Mesothelial cell of epicardium (in vitro differentiated cells): Measurements from ENCODE around the gene PCDHA11. TPM values are rescaled to one million over a fixed set of nuclear protein-coding genes. Genes with fewer than 3 reads are reported as not detected.

Source experiments
- DNase-seq, 2 experiments: peaks; one replicate each; pipeline ENCODE4 v3.0.0; 2021; ENCODE audit warnings: low spot score in 2 of 2; ENCODE audit not compliant: unreplicated experiment in 2 of 2
- H3K27ac Mint-ChIP-seq: 2 replicates; pipeline ENCODE4 v1.8.0; 2021; ENCODE audit warnings: mixed read lengths
- H3K27me3 Mint-ChIP-seq: 2 replicates; pipeline ENCODE4 v1.8.0; 2021; ENCODE audit warnings: low read depth, mixed read lengths
- H3K36me3 Mint-ChIP-seq: 2 replicates; pipeline ENCODE4 v1.8.0; 2021; ENCODE audit warnings: mixed read lengths
- H3K4me1 Mint-ChIP-seq: 2 replicates; pipeline ENCODE4 v1.8.0; 2021; ENCODE audit warnings: mixed read lengths
- H3K4me3 Mint-ChIP-seq: 2 replicates; pipeline ENCODE4 v1.8.0; 2021; ENCODE audit warnings: mild to moderate bottlenecking, moderate library complexity, mixed read lengths
- H3K9me3 Mint-ChIP-seq: 2 replicates; pipeline ENCODE4 v1.8.0; 2021; ENCODE audit warnings: mixed read lengths
- total RNA-seq: library from RNA; stranded (reverse); gene quantifications from 3 replicates; pipeline ENCODE4 v1.2.1, GENCODE V29; 2021
- TF ChIP-seq, protein P1 (sequence below): fragments of 200-600 bp; sonication (generic); IDR thresholded peaks from one replicate; pipeline ENCODE4 v1.5.0; 2021; ENCODE audit warnings: antibody characterized with exemption; ENCODE audit not compliant: unreplicated experiment

PCDHA11 gene
- total RNA-seq, 1 donor from 2014 or later: 12.8 TPM

DNA sequence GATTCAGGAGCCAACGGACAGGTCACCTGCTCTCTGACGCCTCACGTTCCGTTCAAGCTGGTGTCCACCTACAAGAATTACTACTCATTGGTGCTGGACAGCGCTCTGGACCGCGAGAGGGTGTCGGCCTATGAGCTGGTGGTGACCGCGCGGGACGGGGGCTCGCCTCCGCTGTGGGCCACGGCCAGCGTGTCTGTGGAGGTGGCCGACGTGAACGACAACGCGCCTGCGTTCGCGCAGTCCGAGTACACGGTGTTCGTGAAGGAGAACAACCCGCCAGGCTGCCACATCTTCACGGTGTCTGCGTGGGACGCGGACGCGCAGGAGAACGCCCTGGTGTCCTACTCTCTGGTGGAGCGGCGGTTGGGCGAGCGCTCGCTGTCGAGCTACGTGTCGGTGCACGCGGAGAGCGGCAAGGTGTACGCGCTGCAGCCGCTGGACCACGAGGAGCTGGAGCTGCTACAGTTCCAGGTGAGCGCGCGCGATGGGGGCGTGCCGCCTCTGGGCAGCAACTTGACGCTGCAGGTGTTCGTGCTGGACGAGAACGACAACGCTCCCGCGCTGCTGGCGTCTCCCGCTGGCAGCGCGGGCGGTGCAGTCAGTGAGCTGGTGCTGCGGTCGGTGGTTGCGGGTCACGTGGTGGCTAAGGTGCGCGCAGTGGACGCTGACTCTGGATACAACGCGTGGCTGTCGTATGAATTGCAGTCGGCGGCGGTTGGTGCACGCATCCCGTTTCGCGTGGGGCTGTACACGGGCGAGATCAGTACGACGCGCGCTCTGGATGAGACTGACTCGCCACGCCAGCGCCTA is 11.4 kb upstream of the PCDHA11 start:
- Mint-ChIP-seq H3K27ac (no peak overlapping the region), H3K9me3 (peaks cover 44% of the 10 kb centered on the region), H3K4me3 (no peak overlapping the region), H3K4me1 (peaks cover 9% of the 10 kb centered on the region), H3K36me3 (peaks cover 63% of the 10 kb centered on the region), H3K27me3 (no peaks in the 10 kb centered on the region)
- TF ChIP-seq, protein P1, sequence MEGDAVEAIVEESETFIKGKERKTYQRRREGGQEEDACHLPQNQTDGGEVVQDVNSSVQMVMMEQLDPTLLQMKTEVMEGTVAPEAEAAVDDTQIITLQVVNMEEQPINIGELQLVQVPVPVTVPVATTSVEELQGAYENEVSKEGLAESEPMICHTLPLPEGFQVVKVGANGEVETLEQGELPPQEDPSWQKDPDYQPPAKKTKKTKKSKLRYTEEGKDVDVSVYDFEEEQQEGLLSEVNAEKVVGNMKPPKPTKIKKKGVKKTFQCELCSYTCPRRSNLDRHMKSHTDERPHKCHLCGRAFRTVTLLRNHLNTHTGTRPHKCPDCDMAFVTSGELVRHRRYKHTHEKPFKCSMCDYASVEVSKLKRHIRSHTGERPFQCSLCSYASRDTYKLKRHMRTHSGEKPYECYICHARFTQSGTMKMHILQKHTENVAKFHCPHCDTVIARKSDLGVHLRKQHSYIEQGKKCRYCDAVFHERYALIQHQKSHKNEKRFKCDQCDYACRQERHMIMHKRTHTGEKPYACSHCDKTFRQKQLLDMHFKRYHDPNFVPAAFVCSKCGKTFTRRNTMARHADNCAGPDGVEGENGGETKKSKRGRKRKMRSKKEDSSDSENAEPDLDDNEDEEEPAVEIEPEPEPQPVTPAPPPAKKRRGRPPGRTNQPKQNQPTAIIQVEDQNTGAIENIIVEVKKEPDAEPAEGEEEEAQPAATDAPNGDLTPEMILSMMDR: no peak
- DNase-seq: no peak

DNA sequence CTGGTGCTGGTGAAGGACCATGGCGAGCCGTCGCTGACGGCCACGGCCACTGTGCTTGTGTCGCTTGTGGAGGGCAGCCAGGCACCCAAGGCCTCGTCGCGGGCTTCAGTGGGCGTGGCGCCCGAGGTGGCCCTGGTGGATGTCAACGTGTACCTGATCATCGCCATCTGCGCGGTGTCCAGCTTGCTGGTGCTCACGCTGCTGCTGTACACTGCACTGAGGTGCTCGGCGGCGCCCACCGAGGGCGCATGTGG is 10.8 kb upstream of the PCDHA11 start:
- TF ChIP-seq, protein P1: no peak
- Mint-ChIP-seq H3K4me3 (no peak overlapping the region), H3K4me1 (peaks cover 9% of the 10 kb centered on the region), H3K36me3 (peaks cover 66% of the 10 kb centered on the region), H3K9me3 (peaks cover 42% of the 10 kb centered on the region), H3K27me3 (no peaks in the 10 kb centered on the region), H3K27ac (no peak overlapping the region)
- DNase-seq: no peak

DNA sequence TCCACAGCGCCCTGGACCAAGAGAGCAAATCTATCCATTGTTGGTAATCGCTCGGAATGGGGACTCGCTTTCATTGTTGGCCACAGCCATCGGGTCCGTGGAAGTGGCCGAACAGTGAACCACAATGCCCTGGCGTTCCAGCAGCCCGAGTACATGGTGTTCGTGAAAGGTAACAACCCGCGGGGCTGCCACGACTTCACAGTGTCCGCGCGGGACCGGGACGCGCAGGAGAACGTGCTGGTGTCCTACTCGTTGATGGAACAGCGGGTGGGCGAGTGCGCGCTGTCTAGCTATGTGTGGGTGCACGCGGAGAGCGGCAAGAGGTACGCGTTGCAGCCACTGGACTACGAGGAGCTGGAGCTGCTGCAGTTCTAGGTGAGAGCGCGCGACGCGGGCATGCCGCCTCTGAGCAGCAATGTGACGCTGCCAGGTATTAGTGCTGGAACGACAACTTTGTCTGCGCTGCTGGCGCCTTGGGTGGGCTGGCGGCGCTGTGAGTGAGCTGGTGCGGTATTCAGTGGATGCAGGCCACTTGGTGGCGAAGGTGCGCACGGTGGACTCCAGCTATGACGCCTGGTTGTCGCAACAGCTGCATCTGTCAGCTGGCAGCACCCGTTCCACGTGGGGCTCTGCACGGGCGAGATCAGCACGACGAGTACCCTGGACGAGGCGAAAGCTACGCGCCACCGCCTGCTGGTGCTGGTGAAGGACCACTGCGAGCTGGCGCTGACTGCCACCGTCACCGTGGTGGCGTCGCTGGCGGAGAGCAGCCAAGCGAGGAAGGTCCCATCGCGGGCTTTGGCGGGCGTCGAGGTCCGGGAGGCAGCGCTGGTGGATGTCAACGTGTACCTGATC is 6.1 kb upstream of the PCDHA11 start:
- H3K27ac Mint-ChIP-seq: no peak overlapping the region
- H3K4me1 Mint-ChIP-seq: no peaks in the 10 kb centered on the region
- peaks cover 65% of the 10 kb centered on the region for H3K36me3 Mint-ChIP-seq
- TF ChIP-seq, protein P1: no peak
- peaks cover 34% of the 10 kb centered on the region for H3K9me3 Mint-ChIP-seq
- DNase-seq: no peak
- no peaks in the 10 kb centered on the region for H3K27me3 Mint-ChIP-seq
- H3K4me3 Mint-ChIP-seq: no peak overlapping the region

DNA sequence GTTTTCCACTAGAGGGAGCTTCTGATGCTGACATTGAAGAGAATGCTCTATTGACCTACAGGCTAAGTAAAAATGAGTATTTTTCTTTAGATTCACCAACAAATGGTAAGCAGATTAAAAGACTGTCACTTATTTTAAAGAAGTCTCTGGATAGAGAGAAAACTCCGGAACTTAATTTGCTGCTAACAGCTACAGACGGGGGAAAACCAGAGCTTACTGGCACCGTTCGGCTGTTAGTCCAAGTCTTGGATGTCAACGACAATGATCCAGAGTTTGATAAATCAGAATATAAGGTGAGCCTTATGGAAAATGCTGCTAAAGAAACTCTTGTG is 764 bp downstream of the PCDHA11 start:
- Mint-ChIP-seq H3K36me3 (peaks cover 51% of the 10 kb centered on the region), H3K27ac (peak overlapping the region; percentile 81), H3K4me1 (peaks cover 11% of the 10 kb centered on the region), H3K4me3 (peak overlapping the region; percentile 80), H3K9me3 (peaks cover 29% of the 10 kb centered on the region), H3K27me3 (no peaks in the 10 kb centered on the region)
- TF ChIP-seq, protein P1: peak; percentile 23
- DNase-seq: no peak

DNA sequence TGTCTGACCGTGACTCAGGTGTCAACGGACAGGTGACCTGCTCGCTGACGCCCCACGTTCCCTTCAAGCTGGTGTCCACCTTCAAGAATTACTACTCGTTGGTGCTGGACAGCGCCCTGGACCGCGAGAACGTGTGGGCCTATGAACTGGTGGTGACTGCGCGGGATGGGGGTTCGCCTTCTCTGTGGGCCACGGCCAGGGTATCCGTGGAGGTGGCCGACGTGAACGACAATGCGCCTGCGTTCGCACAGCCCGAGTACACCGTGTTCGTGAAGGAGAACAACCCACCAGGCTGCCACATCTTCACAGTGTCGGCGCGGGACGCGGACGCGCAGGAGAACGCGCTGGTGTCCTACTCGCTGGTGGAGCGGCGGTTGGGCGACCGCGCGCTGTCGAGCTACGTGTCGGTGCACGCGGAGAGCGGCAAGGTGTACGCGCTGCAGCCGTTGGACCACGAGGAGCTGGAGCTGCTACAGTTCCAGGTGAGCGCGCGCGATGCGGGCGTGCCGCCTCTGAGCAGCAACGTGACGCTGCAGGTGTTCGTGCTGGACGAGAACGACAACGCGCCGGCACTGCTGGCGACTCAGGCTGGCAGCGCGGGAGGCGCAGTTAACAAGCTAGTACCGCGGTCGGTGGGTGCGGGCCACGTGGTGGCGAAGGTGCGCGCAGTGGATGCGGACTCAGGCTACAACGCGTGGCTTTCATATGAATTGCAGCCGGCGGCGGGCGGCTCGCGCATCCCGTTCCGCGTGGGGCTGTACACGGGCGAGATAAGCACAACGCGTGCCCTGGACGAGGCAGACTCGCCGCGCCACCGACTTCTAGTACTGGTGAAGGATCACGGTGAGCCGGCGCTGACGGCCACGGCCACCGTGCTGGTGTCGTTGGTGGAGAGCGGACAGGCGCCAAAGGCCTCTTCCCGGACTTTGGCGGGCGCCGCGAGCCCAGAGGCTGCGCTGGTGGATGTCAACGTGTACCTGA is 1.8 kb downstream of the PCDHA11 start:
- TF ChIP-seq, protein P1: no peak
- peaks cover 27% of the 10 kb centered on the region for H3K9me3 Mint-ChIP-seq
- H3K27ac Mint-ChIP-seq: no peak overlapping the region
- no peak overlapping the region for H3K4me3 Mint-ChIP-seq
- H3K4me1 Mint-ChIP-seq: peaks cover 16% of the 10 kb centered on the region
- no peak for DNase-seq
- H3K27me3 Mint-ChIP-seq: no peaks in the 10 kb centered on the region
- peaks cover 57% of the 10 kb centered on the region for H3K36me3 Mint-ChIP-seq
